B cell (primary cell): Measurements from ENCODE around the gene C3orf22.

Experiments used
- CTCF ChIP-seq: fragments of 200-600 bp; IDR thresholded peaks from one replicate; pipeline ENCODE4 v1.8.0; 2022; ENCODE audit warnings: antibody characterized with exemption, mild to moderate bottlenecking
- EZH2 ChIP-seq: IDR thresholded peaks from 2 replicates; pipeline ENCODE4 v1.6.1; 2012; ENCODE audit warnings: borderline replicate concordance, low read depth, mild to moderate bottlenecking, moderate library complexity, low read length; ENCODE audit not compliant: insufficient read depth, poor library complexity, severe bottlenecking

GRCh38 chr3:126508564-126508964 is 50.2 kb downstream of the C3orf22 start:
- TF ChIP-seq CTCF (no peak), EZH2 (no peak)
